ENCODE data around the gene ATP1B3.
"Not testable (repeated sequence)": the region's sequence is repeated elsewhere in the genome, so short reads cannot be mapped to it uniquely, and the experiment has no call there.

ATP1B3 gene

DNA sequence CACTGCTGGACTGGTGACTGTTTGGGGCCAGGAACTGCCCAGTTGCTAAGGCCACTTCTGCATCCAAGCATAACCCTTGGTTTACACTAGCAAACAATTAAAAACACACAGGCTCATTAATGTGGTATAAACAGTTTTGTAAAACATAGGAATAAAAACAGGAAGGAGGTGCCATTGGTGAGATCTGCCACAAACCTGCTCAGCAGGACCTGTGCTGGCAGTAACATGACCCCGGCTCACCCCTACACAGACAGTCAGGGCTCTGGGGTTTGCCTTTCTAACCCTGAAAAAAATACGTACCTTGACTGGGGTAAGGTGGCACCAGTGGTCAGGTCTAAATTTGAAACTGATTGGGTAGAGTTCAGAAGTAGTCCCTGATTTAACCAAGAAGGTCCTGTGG is 76.2 kb downstream of the ATP1B3 start:
- Histone ChIP-seq H3K9me3 (ENCODE audit: control insufficient read depth, insufficient read depth, low read length) (no peaks in the 10 kb centered on the region), H3K36me3 (ENCODE audit: insufficient read depth, low read length) (peaks cover 5% of the 10 kb centered on the region; the same call in 1 of the 2 replicates), H3K4me1 (ENCODE audit: insufficient read depth, low read length) (no peaks in the 10 kb centered on the region), H3K9ac (ENCODE audit: low read depth, low read length) (no peak overlapping the region)

DNA sequence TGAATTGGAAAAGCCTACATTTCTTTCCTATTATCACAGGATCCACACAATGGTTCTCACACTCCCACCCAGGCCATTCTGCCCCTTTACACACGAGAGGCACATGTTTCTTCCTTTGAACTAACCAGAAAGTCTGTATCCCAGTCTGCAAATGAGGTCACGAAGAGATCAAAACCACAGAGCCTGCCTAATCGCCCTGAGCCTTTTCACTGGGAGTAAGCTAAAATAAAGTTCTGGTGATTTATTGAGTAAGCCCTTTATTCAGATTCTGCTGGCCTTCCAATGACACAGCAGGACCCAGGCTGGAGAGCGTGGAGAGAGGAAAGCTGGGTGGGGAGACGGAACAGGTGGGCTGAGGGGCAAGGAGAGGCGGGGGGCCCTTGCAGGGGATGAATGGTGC is 78.7 kb downstream of the ATP1B3 start:
- Histone ChIP-seq H3K36me3 (ENCODE audit: insufficient read depth, low read length) (peaks cover 10% of the 10 kb centered on the region), H3K9ac (ENCODE audit: low read depth, low read length) (no peak overlapping the region), H3K4me1 (ENCODE audit: insufficient read depth, low read length) (peaks cover 3% of the 10 kb centered on the region; the same call in 1 of the 2 replicates), H3K9me3 (ENCODE audit: control insufficient read depth, insufficient read depth, low read length) (no peaks in the 10 kb centered on the region)

DNA sequence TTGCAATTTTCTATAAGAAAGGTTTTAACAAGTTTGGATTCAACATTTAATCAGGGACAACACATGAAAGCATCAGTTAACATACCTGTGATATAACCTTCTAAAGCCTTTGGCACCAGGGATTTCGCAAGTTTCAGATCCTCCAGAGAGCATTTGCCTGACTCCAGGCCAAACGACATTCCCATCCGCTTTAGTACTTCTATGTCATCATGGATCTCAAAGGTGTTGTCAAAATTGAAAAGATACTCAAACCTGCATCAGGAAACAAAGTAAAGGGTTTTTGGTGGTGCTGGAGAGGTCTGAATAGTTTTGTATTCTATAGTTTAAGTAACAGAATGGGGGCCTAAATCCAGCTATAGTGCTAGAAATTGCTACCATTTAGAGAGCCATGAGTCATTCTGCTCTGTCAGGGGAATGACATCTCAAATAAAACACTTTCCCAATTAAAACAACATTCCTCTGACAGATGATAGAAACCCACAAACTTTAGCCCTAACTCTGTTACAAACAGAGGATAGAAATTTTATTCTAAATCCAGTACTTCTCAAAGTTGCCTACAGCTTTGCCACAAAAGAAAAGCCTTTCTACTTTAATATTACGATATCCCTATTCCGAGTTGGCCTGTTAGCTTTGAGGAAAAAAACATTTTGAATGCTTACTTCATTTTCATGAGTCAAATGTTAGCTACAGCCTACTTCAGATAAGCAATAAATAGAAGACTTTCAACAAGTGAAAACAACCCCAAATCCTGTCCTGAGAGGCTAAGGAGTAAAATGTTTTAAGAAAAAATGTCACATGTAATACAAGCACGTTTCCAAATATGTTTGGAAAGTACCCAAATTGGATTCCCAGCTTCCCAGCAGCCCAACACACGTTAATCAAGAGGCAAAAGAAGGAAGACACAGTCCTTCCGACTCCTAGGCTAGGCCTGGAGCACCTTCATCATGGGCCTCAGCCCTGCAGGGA is 83.4 kb downstream of the ATP1B3 start:
- no peak overlapping the region for H3K9ac ChIP-seq (ENCODE audit: low read depth, low read length)
- H3K4me1 ChIP-seq (ENCODE audit: insufficient read depth, low read length): peaks cover 8% of the 10 kb centered on the region; the same call in 1 of the 2 replicates
- H3K36me3 ChIP-seq (ENCODE audit: insufficient read depth, low read length): peaks cover 5% of the 10 kb centered on the region; the same call in 1 of the 2 replicates
- no peaks in the 10 kb centered on the region for H3K9me3 ChIP-seq (ENCODE audit: control insufficient read depth, insufficient read depth, low read length)

DNA sequence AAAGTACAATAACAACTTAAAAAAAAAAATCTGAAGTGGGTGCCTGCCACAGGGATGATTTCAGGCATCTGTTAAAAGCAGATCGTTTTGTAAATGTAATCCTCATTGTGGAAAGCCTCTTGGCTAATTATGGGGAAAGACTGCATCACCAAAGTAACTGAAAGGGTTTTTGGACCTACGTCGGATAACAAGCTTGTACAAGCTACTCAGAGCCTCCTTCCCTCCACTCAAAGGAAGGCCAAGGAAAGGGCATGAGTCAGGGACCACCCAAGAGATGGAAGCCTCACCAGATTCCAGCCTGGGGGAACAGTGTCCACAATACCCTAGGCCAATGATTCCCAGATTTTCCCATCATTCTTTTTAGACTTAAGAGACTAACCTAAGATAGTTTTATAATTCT is 84.3 kb downstream of the ATP1B3 start:
- Histone ChIP-seq H3K36me3 (ENCODE audit: insufficient read depth, low read length) (peaks cover 5% of the 10 kb centered on the region; the same call in 1 of the 2 replicates), H3K9me3 (ENCODE audit: control insufficient read depth, insufficient read depth, low read length) (no peaks in the 10 kb centered on the region), H3K9ac (ENCODE audit: low read depth, low read length) (no peak overlapping the region), H3K4me1 (ENCODE audit: insufficient read depth, low read length) (peaks cover 8% of the 10 kb centered on the region; the same call in 1 of the 2 replicates)

DNA sequence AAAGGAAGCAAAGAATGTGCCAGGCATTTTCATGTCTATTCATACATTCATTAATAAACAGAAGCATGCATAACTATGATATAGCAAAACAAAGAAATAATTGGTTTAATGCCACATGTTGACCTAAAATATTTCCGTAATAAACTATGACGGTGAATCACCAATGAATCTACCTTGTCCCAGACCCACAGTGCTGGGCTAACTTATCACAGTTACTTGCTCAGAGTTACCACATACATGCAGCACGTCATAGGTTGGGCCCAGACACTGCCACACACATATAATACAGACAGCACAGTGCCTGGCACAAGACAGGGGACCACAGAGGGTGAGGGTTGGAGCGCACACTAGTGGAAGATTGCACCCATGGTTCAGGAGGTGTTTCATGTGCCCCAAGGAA is 86.9 kb downstream of the ATP1B3 start:
- Histone ChIP-seq H3K9me3 (ENCODE audit: control insufficient read depth, insufficient read depth, low read length) (no peaks in the 10 kb centered on the region), H3K9ac (ENCODE audit: low read depth, low read length) (no peak overlapping the region), H3K36me3 (ENCODE audit: insufficient read depth, low read length) (peaks cover 5% of the 10 kb centered on the region; the same call in 1 of the 2 replicates), H3K4me1 (ENCODE audit: insufficient read depth, low read length) (peaks cover 8% of the 10 kb centered on the region; the same call in 1 of the 2 replicates)

DNA sequence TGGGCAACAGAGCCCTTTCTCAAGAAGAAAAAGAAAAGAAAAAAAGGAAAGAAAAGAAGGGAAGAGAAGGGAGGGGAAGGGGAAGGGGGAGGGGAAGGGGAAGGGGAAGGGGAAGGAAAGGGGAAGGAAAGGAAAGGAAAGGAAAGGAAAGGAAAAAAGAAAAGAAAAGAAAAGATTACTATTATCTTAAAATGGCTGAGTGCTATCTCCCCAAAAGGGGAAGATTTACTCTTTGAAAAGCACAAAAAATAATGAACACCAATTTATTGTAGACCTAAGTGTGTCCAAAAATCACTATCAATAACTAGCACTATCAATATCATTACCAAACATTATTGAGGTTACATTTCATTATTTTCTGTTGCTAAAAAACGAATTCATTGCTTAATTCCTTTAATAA is 89.0 kb downstream of the ATP1B3 start:
- Histone ChIP-seq H3K9me3 (ENCODE audit: control insufficient read depth, insufficient read depth, low read length) (no peaks in the 10 kb centered on the region), H3K4me1 (ENCODE audit: insufficient read depth, low read length) (0 out of 2 replicates have a peak, but pooled peaks cover 2% of the 10 kb centered on the region), H3K36me3 (ENCODE audit: insufficient read depth, low read length) (no peaks in the 10 kb centered on the region), H3K9ac (ENCODE audit: low read depth, low read length) (no peak overlapping the region)

DNA sequence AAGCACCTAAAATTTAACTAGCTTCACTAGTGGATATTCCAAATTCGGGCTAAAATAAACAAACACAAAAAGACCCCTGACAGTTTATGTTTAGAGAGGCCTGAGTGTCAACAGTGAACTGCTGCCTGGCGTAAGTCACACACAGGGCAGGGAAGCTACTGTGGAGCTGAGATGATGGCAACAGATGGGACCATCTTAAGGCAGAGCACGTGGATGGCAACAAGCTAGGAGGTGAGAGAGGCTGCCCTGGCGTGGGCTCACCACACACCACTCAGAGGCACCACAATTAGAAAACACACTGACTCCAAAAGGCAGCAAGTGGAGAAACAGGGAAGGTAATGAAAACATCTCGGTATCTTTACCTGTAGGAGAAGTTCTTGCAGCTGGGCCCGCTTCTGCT is 93.3 kb downstream of the ATP1B3 start:
- Histone ChIP-seq H3K9ac (ENCODE audit: low read depth, low read length) (no peak overlapping the region), H3K4me1 (ENCODE audit: insufficient read depth, low read length) (no peaks in the 10 kb centered on the region), H3K9me3 (ENCODE audit: control insufficient read depth, insufficient read depth, low read length) (no peaks in the 10 kb centered on the region), H3K36me3 (ENCODE audit: insufficient read depth, low read length) (no peaks in the 10 kb centered on the region)

DNA sequence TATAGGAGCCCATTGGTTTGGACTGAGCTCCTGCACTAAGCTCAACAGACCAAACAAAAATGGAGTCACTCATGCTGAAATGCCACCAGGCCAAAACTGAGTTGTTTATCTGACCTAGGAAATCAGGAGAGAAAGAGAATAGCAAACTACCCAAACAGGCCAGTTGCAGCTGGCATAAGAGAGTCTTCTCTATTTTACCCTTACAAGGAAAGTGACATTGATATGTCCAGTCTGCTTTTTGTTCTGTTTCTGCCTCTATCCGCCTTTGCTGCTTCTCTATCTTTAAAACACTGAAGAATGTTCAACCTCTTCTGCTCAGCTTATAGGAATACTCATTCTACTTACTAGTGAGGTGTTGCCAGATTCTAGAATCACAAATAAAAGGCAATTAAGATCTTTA is 95.1 kb downstream of the ATP1B3 start:
- H3K9ac ChIP-seq (ENCODE audit: low read depth, low read length): no peak overlapping the region
- peaks cover 4% of the 10 kb centered on the region; the same call in 1 of the 2 replicates for H3K36me3 ChIP-seq (ENCODE audit: insufficient read depth, low read length)
- no peaks in the 10 kb centered on the region for H3K4me1 ChIP-seq (ENCODE audit: insufficient read depth, low read length)
- H3K9me3 ChIP-seq (ENCODE audit: control insufficient read depth, insufficient read depth, low read length): no peaks in the 10 kb centered on the region

DNA sequence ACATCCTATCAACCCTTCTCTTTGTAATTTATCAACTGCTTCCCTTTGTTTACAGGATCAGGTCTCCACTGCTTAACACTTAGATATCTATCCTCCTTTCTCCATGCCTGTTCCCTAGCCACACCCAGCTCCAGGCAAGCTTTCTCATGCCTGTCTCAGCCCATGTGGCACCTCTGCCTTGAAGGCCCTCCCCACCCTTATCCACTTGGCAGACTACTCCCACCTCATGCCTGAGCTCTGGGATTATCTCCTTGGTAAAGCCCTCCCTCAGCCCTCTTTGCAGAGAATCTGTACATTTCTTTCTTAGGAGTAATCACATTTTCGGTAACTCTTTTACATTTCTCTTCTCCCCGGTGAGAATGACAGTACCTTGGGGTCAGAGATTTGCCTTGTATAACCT is 96.0 kb downstream of the ATP1B3 start:
- H3K36me3 ChIP-seq (ENCODE audit: insufficient read depth, low read length): peaks cover 4% of the 10 kb centered on the region; the same call in 1 of the 2 replicates
- no peaks in the 10 kb centered on the region for H3K9me3 ChIP-seq (ENCODE audit: control insufficient read depth, insufficient read depth, low read length)
- H3K4me1 ChIP-seq (ENCODE audit: insufficient read depth, low read length): no peaks in the 10 kb centered on the region
- no peak overlapping the region for H3K9ac ChIP-seq (ENCODE audit: low read depth, low read length)

DNA sequence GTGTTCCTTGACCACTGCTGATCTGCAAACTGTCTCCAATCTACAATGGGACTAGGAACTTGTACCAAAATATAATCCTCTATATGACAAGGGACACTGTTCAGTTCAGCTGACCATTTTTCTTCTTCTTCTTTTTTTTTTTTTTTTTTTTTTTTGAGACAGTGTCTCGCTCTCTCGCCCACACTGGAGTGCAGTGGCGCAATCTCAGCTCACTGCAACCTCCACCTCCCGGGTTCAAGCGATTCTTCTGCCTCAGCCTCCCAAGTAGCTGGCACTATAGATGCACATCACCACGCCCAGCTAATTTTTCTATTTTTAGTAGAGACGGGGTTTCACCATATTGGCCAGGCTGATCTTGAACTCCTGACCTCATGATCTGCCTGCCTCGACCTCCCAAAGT is 98.3 kb downstream of the ATP1B3 start:
- H3K36me3 ChIP-seq (ENCODE audit: insufficient read depth, low read length): not testable (repeated sequence)

More for the DNA sequence above, 98.3 kb downstream of the ATP1B3 start:
- not testable (repeated sequence) for H3K4me1 ChIP-seq (ENCODE audit: insufficient read depth, low read length); H3K9ac ChIP-seq (ENCODE audit: low read depth, low read length); H3K9me3 ChIP-seq (ENCODE audit: control insufficient read depth, insufficient read depth, low read length)
